Peyer's patch (tissue), 4 donors: ENCODE data around the gene ECE2. TPM values are rescaled to one million over a fixed set of nuclear protein-coding genes. Genes with fewer than 3 reads are reported as not detected.

ENCODE experiments used
- DNase-seq, 3 donors: peaks; one replicate each; pipeline ENCODE4 v3.0.0-alpha.2; 2017 to 2019
- H3K27ac ChIP-seq, 4 donors: fragments of 200-600 bp; sonication (generic); one replicate each; pipeline ENCODE4 v1.5.1; 2016 to 2019
- H3K27me3 ChIP-seq, 2 donors: fragments of 200-600 bp; sonication (generic); one replicate each; pipeline ENCODE4 v1.5.1; 2019
- H3K36me3 ChIP-seq, 3 donors: fragments of 200-600 bp; sonication (generic); one replicate each; pipeline ENCODE4 v1.5.1; 2016 to 2019
- H3K4me1 ChIP-seq, 4 donors: fragments of 200-600 bp; sonication (generic); one replicate each; pipeline ENCODE4 v1.5.1; 2016 to 2019
- H3K4me3 ChIP-seq, 4 donors: fragments of 200-600 bp; sonication (generic); 1 replicate in 3 of 4; 2 replicates in 1 of 4; pipeline ENCODE4 v1.5.1; 2016 to 2019; ENCODE audit warnings: mild to moderate bottlenecking in 1 of 4
- H3K9me3 ChIP-seq, 4 donors: fragments of 200-600 bp; sonication (generic); one replicate each; pipeline ENCODE4 v1.5.1; 2016 to 2019; ENCODE audit warnings: mild to moderate bottlenecking in 1 of 4
- POLR2A ChIP-seq, 2 donors: fragments of 450-650 bp; IDR thresholded peaks; one replicate each; pipeline ENCODE4 v1.5.1; 2017; ENCODE audit warnings: antibody characterized with exemption in 2 of 2, mild to moderate bottlenecking in 2 of 2, moderate library complexity in 2 of 2
- total RNA-seq, 4 donors: library from RNA; depleted of rRNA; stranded (reverse); fragments of >200 nt; gene quantifications; one replicate each; pipeline ENCODE4 v1.1.0, GENCODE V29; 2016
- TF ChIP-seq, protein P1 (sequence below), 6 experiments: fragments of 450-650 bp in 4 of 6; fragments of 200-600 bp in 2 of 6; sonication (generic) in 1 of 6; IDR thresholded peaks; one replicate each; pipeline ENCODE4 v1.5.1; 2017 to 2019; ENCODE audit warnings: antibody characterized with exemption in 6 of 6, mild to moderate bottlenecking in 3 of 6, moderate library complexity in 1 of 6

ECE2 gene
- total RNA-seq, 4 donors from 2014 or later, result not detected

DNA sequence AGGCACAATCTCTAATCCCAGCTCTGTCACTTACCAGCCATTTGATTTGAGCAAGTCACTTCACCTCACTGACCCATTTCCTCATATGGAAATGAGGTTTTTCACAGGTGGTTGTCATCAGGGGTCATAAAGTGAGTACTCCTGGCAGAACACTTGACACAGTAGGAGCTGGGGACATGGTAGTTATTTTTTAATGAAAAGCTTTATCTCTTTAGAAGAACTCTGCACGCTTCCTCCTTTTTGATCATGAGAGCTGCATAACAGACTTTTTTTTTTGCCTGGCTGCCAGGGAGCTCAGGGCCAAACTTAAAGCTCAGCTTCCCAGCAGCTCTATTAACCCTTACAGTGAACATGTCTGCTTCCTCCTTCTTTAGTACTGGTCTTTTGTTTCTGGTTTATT is 38.0 kb upstream of the ECE2 start:
- no peak overlapping the region for H3K27ac ChIP-seq
- no peaks in the 10 kb centered on the region for H3K9me3 ChIP-seq
- no peak overlapping the region for H3K4me3 ChIP-seq
- no peak for DNase-seq
- no peaks in the 10 kb centered on the region for H3K27me3 ChIP-seq
- peaks cover 0 to 13% (median 0%) of the 10 kb centered on the region in 4 donors for H3K4me1 ChIP-seq
- no peak for TF ChIP-seq POLR2A (IDR thresholded peaks at IDR 0.05)
- TF ChIP-seq, protein P1, sequence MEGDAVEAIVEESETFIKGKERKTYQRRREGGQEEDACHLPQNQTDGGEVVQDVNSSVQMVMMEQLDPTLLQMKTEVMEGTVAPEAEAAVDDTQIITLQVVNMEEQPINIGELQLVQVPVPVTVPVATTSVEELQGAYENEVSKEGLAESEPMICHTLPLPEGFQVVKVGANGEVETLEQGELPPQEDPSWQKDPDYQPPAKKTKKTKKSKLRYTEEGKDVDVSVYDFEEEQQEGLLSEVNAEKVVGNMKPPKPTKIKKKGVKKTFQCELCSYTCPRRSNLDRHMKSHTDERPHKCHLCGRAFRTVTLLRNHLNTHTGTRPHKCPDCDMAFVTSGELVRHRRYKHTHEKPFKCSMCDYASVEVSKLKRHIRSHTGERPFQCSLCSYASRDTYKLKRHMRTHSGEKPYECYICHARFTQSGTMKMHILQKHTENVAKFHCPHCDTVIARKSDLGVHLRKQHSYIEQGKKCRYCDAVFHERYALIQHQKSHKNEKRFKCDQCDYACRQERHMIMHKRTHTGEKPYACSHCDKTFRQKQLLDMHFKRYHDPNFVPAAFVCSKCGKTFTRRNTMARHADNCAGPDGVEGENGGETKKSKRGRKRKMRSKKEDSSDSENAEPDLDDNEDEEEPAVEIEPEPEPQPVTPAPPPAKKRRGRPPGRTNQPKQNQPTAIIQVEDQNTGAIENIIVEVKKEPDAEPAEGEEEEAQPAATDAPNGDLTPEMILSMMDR (IDR thresholded peaks at IDR 0.05), result no peak
- H3K36me3 ChIP-seq, result peaks cover 0 to 9% (median 0%) of the 10 kb centered on the region in 3 donors

DNA sequence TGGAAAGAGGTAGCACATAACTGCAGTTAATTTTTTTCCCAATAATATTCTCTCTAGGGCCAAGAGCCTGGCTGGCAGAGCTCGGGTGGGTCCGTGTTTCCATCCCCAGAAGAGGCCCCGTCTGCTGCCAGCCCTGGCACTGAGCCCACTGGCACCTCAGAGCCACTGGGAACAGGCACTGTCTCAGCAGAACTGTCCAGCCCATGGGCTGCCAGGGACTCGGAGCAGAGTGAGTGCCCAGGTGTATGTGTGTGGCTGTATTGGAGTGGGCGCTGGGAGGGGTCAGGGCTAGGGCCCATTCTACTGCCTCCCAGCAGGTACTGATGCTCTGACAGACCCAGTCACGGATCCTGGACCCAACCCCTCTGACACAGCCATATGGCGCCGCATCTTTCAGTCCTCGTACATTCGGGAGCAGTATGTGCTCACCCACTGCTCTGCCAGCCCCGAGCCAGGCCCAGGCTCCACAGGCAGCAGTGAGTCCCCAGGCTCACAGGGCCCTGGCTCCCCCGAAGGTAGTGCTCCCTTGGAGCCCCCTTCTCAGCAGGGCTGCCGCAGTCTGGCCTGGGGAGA is 37.5 kb upstream of the ECE2 start:
- H3K36me3 ChIP-seq, result peaks cover 0 to 15% (median 0%) of the 10 kb centered on the region in 3 donors
- no peak for DNase-seq
- H3K27me3 ChIP-seq, result no peaks in the 10 kb centered on the region
- H3K4me3 ChIP-seq, result no peak overlapping the region
- no peaks in the 10 kb centered on the region for H3K9me3 ChIP-seq
- no peak overlapping the region for H3K27ac ChIP-seq
- H3K4me1 ChIP-seq, result peaks cover 0 to 13% (median 0%) of the 10 kb centered on the region in 4 donors
- TF ChIP-seq, protein P1 (IDR thresholded peaks at IDR 0.05), result no peak

DNA sequence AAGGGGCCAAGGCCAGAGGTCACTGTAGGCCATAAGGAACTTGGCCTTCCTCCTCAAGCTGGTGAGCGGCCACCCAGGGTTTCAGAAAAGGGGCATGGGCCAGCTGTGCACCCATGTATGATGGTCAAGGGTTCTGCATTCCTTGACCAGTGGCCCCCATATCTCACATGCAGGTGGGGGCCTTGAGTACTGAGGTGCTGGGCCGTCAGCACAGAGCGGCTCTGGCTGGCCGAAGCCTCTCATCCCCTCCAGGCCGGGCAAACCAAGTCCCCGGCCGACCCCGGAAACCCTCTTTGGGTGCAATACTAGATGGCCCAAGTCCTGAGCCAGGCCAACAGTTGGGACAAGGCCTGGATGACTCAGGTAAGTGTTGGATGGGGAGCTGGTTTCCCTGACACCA is 36.6 kb upstream of the ECE2 start:
- Histone ChIP-seq H3K36me3 (peaks cover 0 to 23% (median 0%) of the 10 kb centered on the region in 3 donors), H3K27me3 (no peaks in the 10 kb centered on the region), H3K4me3 (no peak overlapping the region), H3K4me1 (peaks cover 0 to 13% (median 0%) of the 10 kb centered on the region in 4 donors), H3K27ac (no peak overlapping the region), H3K9me3 (no peaks in the 10 kb centered on the region)
- TF ChIP-seq, protein P1 (IDR thresholded peaks at IDR 0.05), result no peak
- no peak for TF ChIP-seq POLR2A (IDR thresholded peaks at IDR 0.05)
- no peak for DNase-seq

DNA sequence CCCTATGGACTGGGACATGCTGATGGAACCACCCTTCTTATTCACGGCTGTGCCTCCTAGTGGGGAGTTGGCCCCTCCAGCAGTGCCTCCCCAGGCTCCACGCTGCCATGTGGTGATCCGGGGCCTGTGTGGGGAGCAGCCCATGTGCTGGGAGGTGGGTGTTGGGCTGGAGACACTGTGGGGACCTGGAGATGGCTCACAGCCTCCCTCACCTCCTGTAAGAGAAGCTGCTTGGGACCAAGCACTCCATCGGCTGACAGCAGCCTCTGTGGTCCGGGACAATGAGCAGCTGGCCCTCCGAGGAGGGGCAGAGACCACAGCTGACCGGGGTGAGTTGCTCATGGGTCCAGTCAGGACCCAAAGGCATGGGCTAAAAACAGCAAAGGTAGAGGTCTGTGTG is 36.1 kb upstream of the ECE2 start:
- Histone ChIP-seq H3K9me3 (no peaks in the 10 kb centered on the region), H3K27ac (no peak overlapping the region), H3K27me3 (no peaks in the 10 kb centered on the region), H3K36me3 (peaks cover 0 to 28% (median 0%) of the 10 kb centered on the region in 3 donors), H3K4me1 (peaks cover 0 to 13% (median 0%) of the 10 kb centered on the region in 4 donors), H3K4me3 (no peak overlapping the region)
- no peak for DNase-seq
- TF ChIP-seq, protein P1 (IDR thresholded peaks at IDR 0.05), result no peak
- TF ChIP-seq POLR2A (IDR thresholded peaks at IDR 0.05), result no peak

DNA sequence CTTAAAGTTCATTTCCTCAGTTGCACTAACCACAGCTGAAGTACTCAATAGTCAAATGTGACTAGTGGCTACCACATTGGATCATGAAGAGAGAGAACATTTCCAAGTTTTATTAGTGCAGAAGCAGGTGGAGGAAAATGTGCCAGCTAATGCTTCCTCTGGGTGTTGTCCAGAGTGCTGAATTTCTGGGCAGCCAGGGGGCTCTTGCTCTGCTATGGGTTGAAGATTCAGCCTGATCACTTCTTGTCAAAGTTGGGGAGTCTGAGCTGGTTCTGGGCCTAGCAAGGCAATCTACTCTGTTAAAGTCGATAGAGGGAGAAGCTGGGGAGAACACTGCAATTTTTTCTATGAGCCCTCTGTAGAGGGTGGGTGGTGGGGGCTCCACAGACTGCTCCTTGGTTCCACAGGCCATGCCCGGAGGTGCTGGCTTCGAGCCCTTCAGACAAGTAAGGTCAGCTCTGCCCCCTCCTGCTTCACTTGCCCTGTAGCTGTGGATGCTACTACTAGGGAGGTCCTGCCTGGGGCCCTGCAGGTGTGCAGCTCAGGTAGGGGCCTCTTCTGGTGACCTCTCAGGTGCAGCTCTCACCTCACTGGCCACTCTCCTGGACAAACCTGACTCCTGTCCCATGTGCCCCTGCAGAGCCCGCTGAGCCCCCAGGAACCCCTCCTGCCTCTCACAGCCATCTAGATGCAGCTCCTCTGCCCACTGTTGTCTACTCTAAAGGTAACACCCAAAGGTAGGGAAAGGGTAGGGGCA is 35.3 kb upstream of the ECE2 start:
- H3K9me3 ChIP-seq, result no peaks in the 10 kb centered on the region
- TF ChIP-seq POLR2A (IDR thresholded peaks at IDR 0.05), result no peak
- TF ChIP-seq, protein P1 (IDR thresholded peaks at IDR 0.05), result no peak
- no peak overlapping the region for H3K4me3 ChIP-seq
- peaks cover 0 to 37% (median 0%) of the 10 kb centered on the region in 3 donors for H3K36me3 ChIP-seq
- DNase-seq, result no peak
- H3K27ac ChIP-seq, result no peak overlapping the region
- no peaks in the 10 kb centered on the region for H3K27me3 ChIP-seq
- peaks cover 0 to 13% (median 0%) of the 10 kb centered on the region in 4 donors for H3K4me1 ChIP-seq
